Spleen (tissue), 7 donors: ENCODE data around the gene NUDCD2.
"Not testable (repeated sequence)": the region's sequence is repeated elsewhere in the genome, so short reads cannot be mapped to it uniquely, and the experiment has no call there.

Experiments
- POLR2A ChIP-seq, 3 donors: fragments of 450-650 bp; IDR thresholded peaks; one replicate each; pipeline ENCODE4 v1.5.1; 2017; ENCODE audit warnings: antibody characterized with exemption in 3 of 3, mild to moderate bottlenecking in 1 of 3
- POLR2AphosphoS5 ChIP-seq, 3 donors: sonication (generic); formaldehyde crosslinking; IDR thresholded peaks; one replicate each; pipeline ENCODE4 v1.5.1; 2017; ENCODE audit warnings: antibody characterized with exemption in 3 of 3
- TF ChIP-seq, protein P1 (sequence below), 11 experiments: fragments of 200-600 bp in 7 of 11; fragments of 450-650 bp in 4 of 11; sonication (generic) in 4 of 11; IDR thresholded peaks in 8 of 11; conservative IDR thresholded peaks in 3 of 11; 1 replicate in 7 of 11; 2 replicates in 4 of 11; pipeline versions ENCODE4 v1.4.0 to v1.8.0; 2016 to 2021; ENCODE audit warnings: antibody characterized with exemption in 11 of 11, inconsistent platforms in 4 of 11, mild to moderate bottlenecking in 1 of 11
- donor health status: DM: no; HTN: no; CAD: no; lungs with moderate emphysema.
- donor health status: DM: no; HTN: no; CAD: no.
- donor health status: DM: no; HTN: no; CAD: no.

DNA sequence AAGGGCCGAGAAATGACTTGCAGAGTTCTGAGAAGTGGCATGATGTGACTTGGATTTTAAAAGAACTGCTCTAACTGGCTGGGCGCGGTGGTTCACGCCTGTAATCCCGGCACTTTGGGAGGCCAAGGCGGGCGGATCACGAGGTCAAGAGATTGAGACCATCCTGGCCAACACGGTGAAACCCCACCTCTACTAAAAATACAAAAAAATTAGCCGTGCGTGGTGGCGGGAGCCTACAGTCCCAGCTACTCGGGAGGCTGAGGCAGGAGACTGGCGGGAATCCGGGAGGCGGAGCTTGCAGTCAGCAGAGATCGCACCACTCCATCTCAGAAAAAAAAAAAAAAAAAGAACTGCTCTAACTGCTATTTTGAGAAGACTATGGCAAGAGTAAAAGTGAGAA, 4.5 kb downstream of the NUDCD2 start:
- TF ChIP-seq, protein P1, sequence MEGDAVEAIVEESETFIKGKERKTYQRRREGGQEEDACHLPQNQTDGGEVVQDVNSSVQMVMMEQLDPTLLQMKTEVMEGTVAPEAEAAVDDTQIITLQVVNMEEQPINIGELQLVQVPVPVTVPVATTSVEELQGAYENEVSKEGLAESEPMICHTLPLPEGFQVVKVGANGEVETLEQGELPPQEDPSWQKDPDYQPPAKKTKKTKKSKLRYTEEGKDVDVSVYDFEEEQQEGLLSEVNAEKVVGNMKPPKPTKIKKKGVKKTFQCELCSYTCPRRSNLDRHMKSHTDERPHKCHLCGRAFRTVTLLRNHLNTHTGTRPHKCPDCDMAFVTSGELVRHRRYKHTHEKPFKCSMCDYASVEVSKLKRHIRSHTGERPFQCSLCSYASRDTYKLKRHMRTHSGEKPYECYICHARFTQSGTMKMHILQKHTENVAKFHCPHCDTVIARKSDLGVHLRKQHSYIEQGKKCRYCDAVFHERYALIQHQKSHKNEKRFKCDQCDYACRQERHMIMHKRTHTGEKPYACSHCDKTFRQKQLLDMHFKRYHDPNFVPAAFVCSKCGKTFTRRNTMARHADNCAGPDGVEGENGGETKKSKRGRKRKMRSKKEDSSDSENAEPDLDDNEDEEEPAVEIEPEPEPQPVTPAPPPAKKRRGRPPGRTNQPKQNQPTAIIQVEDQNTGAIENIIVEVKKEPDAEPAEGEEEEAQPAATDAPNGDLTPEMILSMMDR (IDR thresholded peaks at IDR 0.05 in 8 of 11, conservative IDR thresholded peaks at IDR 0.05 in 3 of 11), result not testable (repeated sequence)
- TF ChIP-seq POLR2A, POLR2AphosphoS5 (IDR thresholded peaks at IDR 0.05): not testable (repeated sequence)
